HEK293 (cell line): ENCODE measurements around the gene CREB5.
"Not testable (repeated sequence)": the region's sequence is repeated elsewhere in the genome, so short reads cannot be mapped to it uniquely, and the experiment has no call there.

Source experiments
- CTCF ChIA-PET: fragments of 350-600 bp; formaldehyde crosslinking; extraction: SDS; loops from one replicate; lab custom pipeline; 2021; ENCODE audit warnings: antibody characterized with exemption; lab: Yijun Ruan, JAX
- POLR2A ChIA-PET: fragments of 300-600 bp; formaldehyde crosslinking; extraction: SDS; loops from one replicate; lab custom pipeline; 2020; ENCODE audit warnings: antibody characterized with exemption, inconsistent platforms; lab: Yijun Ruan, JAX
- H3K27ac ChIP-seq: fragments of 200-500 bp; sonication (Bioruptor generic); 2 replicates; pipeline ENCODE4 v1.5.1; 2014; ENCODE audit warnings: low read depth, low read length, control low read depth, inconsistent platforms; ENCODE audit errors: extremely low read depth
- H3K36me3 ChIP-seq, 2 experiments: fragments of 200-500 bp in 1 of 2; sonication (Bioruptor generic) in 1 of 2; 1 replicate in 1 of 2; 2 replicates in 1 of 2; pipeline ENCODE4 v1.5.1; 2014 to 2017; ENCODE audit warnings: inconsistent platforms in 2 of 2, low read length in 2 of 2; ENCODE audit not compliant: control insufficient read depth in 2 of 2, insufficient read depth in 1 of 2
- H3K4me1 ChIP-seq: fragments of 200-500 bp; sonication (Bioruptor generic); 2 replicates; pipeline ENCODE4 v1.5.1; 2014; ENCODE audit warnings: mild to moderate bottlenecking, low read length, inconsistent platforms; ENCODE audit not compliant: control insufficient read depth, insufficient read depth
- H3K4me3 ChIP-seq: 2 replicates; pipeline ENCODE4 v1.5.1; 2011; ENCODE audit warnings: low read depth, mild to moderate bottlenecking, control low read depth, low read length, moderate library complexity
- H3K9me3 ChIP-seq: fragments of 200-500 bp; sonication (Bioruptor generic); 2 replicates; pipeline ENCODE4 v1.5.1; 2014; ENCODE audit warnings: low read depth, low read length, inconsistent platforms; ENCODE audit not compliant: control insufficient read depth, insufficient read depth
- PRDM4 ChIP-seq: fragments of 450-650 bp; formaldehyde crosslinking; IDR thresholded peaks from 2 replicates; pipeline ENCODE4 v1.5.1; 2017; ENCODE audit warnings: missing biosample characterization, missing genetic modification characterization
- REST ChIP-seq: fragments of 450-650 bp; formaldehyde crosslinking; IDR thresholded peaks from 2 replicates; pipeline ENCODE4 v1.5.1; 2016; ENCODE audit warnings: missing biosample characterization, missing genetic modification characterization
- WT1 ChIP-seq: fragments of 450-650 bp; formaldehyde crosslinking; IDR thresholded peaks from 2 replicates; pipeline ENCODE4 v1.5.1; 2016; ENCODE audit warnings: missing biosample characterization, missing genetic modification characterization
- ZBTB21 ChIP-seq: fragments of 450-650 bp; formaldehyde crosslinking; IDR thresholded peaks from 2 replicates; pipeline ENCODE4 v1.5.1; 2017; ENCODE audit warnings: missing biosample characterization, missing genetic modification characterization
- ZFP37 ChIP-seq: fragments of 450-650 bp; formaldehyde crosslinking; IDR thresholded peaks from 2 replicates; pipeline ENCODE4 v1.5.1; 2016; ENCODE audit warnings: missing biosample characterization, missing genetic modification characterization
- ZNF132 ChIP-seq: fragments of 450-650 bp; formaldehyde crosslinking; IDR thresholded peaks from 2 replicates; pipeline ENCODE4 v1.5.1; 2017; ENCODE audit warnings: missing biosample characterization, missing genetic modification characterization, borderline replicate concordance
- ZNF140 ChIP-seq: fragments of 450-650 bp; formaldehyde crosslinking; IDR thresholded peaks from 2 replicates; pipeline ENCODE4 v1.5.1; 2016; ENCODE audit warnings: missing biosample characterization, missing genetic modification characterization
- ZNF146 ChIP-seq: fragments of 450-650 bp; formaldehyde crosslinking; IDR thresholded peaks from 2 replicates; pipeline ENCODE4 v1.5.1; 2016; ENCODE audit warnings: missing biosample characterization, missing genetic modification characterization
- ZNF19 ChIP-seq: fragments of 450-650 bp; formaldehyde crosslinking; IDR thresholded peaks from 2 replicates; pipeline ENCODE4; 2016; ENCODE audit warnings: missing biosample characterization, missing genetic modification characterization, low read depth
- ZNF2 ChIP-seq: fragments of 450-650 bp; formaldehyde crosslinking; IDR thresholded peaks from 2 replicates; pipeline ENCODE4 v1.5.1; 2016; ENCODE audit warnings: missing biosample characterization, missing genetic modification characterization
- ZNF202 ChIP-seq: fragments of 450-650 bp; formaldehyde crosslinking; IDR thresholded peaks from 2 replicates; pipeline ENCODE4 v1.5.1; 2016; ENCODE audit warnings: missing biosample characterization, missing genetic modification characterization, borderline replicate concordance
- ZNF214 ChIP-seq: fragments of 450-650 bp; formaldehyde crosslinking; IDR thresholded peaks from 2 replicates; pipeline ENCODE4 v1.5.1; 2017; ENCODE audit warnings: missing biosample characterization, mild to moderate bottlenecking, missing genetic modification characterization, borderline replicate concordance
- ZNF302 ChIP-seq: fragments of 450-650 bp; formaldehyde crosslinking; IDR thresholded peaks from 2 replicates; pipeline ENCODE4 v1.5.1; 2016; ENCODE audit warnings: missing biosample characterization, missing genetic modification characterization, low read depth
- ZNF350 ChIP-seq: fragments of 450-650 bp; formaldehyde crosslinking; IDR thresholded peaks from 2 replicates; pipeline ENCODE4 v1.5.0; 2017; ENCODE audit warnings: missing biosample characterization, mild to moderate bottlenecking, missing genetic modification characterization
- ZNF48 ChIP-seq: fragments of 450-650 bp; formaldehyde crosslinking; IDR thresholded peaks from 2 replicates; pipeline ENCODE4 v1.5.1; 2016; ENCODE audit warnings: missing biosample characterization, missing genetic modification characterization
- ZNF514 ChIP-seq: fragments of 450-650 bp; formaldehyde crosslinking; IDR thresholded peaks from 2 replicates; pipeline ENCODE4 v1.5.1; 2016; ENCODE audit warnings: missing biosample characterization, missing genetic modification characterization
- ZNF530 ChIP-seq: fragments of 450-650 bp; formaldehyde crosslinking; IDR thresholded peaks from 2 replicates; pipeline ENCODE4 v1.5.1; 2016; ENCODE audit warnings: low read depth, missing biosample characterization, missing genetic modification characterization
- ZNF610 ChIP-seq: fragments of 450-650 bp; formaldehyde crosslinking; IDR thresholded peaks from 2 replicates; pipeline ENCODE4 v1.5.1; 2016; ENCODE audit warnings: missing biosample characterization, missing genetic modification characterization, borderline replicate concordance
- ZNF623 ChIP-seq: fragments of 450-650 bp; formaldehyde crosslinking; IDR thresholded peaks from 2 replicates; pipeline ENCODE4 v1.5.1; 2016; ENCODE audit warnings: missing biosample characterization, missing genetic modification characterization
- ZSCAN4 ChIP-seq: fragments of 450-650 bp; formaldehyde crosslinking; IDR thresholded peaks from 2 replicates; pipeline ENCODE4 v1.5.1; 2017; ENCODE audit warnings: missing biosample characterization, missing genetic modification characterization
- TF ChIP-seq, protein P1 (sequence below): fragments of 450-650 bp; formaldehyde crosslinking; IDR thresholded peaks from 2 replicates; pipeline ENCODE4 v1.5.1; 2017; ENCODE audit warnings: missing biosample characterization, missing genetic modification characterization
- TF ChIP-seq, protein P2 (sequence below): fragments of 450-650 bp; formaldehyde crosslinking; IDR thresholded peaks from 2 replicates; pipeline ENCODE4 v1.5.1; 2017; ENCODE audit warnings: missing biosample characterization, missing genetic modification characterization

CREB5 gene

GRCh38 chr7:28785041-28785995, 373.0 kb downstream of the CREB5 start (continued):
- TF ChIP-seq ZNF302 (tag by site-specific recombination) (no peak), WT1 (tag by site-specific recombination) (no peak), REST (tag by site-specific recombination) (no peak)

- H3K36me3 ChIP-seq, H3K9me3 ChIP-seq, H3K4me3 ChIP-seq, H3K27ac ChIP-seq, CTCF ChIA-PET, POLR2A ChIA-PET, H3K4me1 ChIP-seq: not testable (repeated sequence)
Observed at GRCh38 chr7:28786156-28786555, 373.8 kb downstream of the CREB5 start.

DNA sequence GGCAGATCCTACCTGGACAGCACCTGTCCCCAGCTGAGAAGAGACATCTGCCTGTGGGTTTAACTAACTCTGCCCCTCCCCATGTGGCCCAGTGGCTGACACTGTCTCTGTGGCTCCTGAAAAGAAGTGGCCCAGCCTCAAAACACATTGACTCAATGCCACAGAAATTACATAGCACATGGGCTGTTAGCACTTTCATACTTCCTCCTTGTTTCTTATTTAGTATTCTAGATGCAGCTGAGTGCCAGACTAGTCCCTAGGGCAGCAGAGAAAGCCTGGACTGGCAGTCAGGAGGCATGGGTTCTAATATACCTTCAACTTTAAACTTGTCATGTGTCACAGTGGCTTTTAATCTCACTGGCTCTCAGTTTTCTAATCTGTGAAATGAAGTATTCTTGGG, 374.8 kb downstream of the CREB5 start:
- Histone ChIP-seq H3K36me3 (no peaks in the 10 kb centered on the region), H3K9me3 (no peaks in the 10 kb centered on the region), H3K4me1 (peaks cover 9% of the 10 kb centered on the region), H3K27ac (no peak overlapping the region), H3K4me3 (no peak overlapping the region)
- POLR2A ChIA-PET, result no interaction called here
- CTCF ChIA-PET, result no interaction called here
- TF ChIP-seq ZNF132 (tag by site-specific recombination), result no peak
- TF ChIP-seq, protein P1, sequence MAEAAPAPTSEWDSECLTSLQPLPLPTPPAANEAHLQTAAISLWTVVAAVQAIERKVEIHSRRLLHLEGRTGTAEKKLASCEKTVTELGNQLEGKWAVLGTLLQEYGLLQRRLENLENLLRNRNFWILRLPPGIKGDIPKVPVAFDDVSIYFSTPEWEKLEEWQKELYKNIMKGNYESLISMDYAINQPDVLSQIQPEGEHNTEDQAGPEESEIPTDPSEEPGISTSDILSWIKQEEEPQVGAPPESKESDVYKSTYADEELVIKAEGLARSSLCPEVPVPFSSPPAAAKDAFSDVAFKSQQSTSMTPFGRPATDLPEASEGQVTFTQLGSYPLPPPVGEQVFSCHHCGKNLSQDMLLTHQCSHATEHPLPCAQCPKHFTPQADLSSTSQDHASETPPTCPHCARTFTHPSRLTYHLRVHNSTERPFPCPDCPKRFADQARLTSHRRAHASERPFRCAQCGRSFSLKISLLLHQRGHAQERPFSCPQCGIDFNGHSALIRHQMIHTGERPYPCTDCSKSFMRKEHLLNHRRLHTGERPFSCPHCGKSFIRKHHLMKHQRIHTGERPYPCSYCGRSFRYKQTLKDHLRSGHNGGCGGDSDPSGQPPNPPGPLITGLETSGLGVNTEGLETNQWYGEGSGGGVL (tag by site-specific recombination), result no peak
- no peak for TF ChIP-seq ZNF214 (tag by site-specific recombination)
- no peak for TF ChIP-seq ZNF350 (tag by site-specific recombination)
- no peak for TF ChIP-seq ZNF514 (tag by site-specific recombination)
- TF ChIP-seq ZNF19 (tag by site-specific recombination), result no peak
- no peak for TF ChIP-seq ZNF530 (tag by site-specific recombination)
- TF ChIP-seq ZNF140 (tag by site-specific recombination), result no peak
- TF ChIP-seq ZNF610, result no peak
- no peak for TF ChIP-seq ZNF146 (tag by site-specific recombination)
- no peak for TF ChIP-seq ZSCAN4 (tag by site-specific recombination)
- no peak for TF ChIP-seq ZFP37 (tag by site-specific recombination)
- no peak for TF ChIP-seq ZNF202 (tag by site-specific recombination)
- TF ChIP-seq ZNF623 (tag by site-specific recombination), result no peak
- TF ChIP-seq ZNF48 (tag by site-specific recombination), result no peak
- TF ChIP-seq, protein P2, sequence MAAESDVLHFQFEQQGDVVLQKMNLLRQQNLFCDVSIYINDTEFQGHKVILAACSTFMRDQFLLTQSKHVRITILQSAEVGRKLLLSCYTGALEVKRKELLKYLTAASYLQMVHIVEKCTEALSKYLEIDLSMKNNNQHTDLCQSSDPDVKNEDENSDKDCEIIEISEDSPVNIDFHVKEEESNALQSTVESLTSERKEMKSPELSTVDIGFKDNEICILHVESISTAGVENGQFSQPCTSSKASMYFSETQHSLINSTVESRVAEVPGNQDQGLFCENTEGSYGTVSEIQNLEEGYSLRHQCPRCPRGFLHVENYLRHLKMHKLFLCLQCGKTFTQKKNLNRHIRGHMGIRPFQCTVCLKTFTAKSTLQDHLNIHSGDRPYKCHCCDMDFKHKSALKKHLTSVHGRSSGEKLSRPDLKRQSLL (tag by site-specific recombination), result no peak
- no peak for TF ChIP-seq PRDM4 (tag by site-specific recombination)
- TF ChIP-seq ZBTB21, result no peak
- TF ChIP-seq ZNF2 (tag by site-specific recombination), result no peak
